Gastrocnemius medialis (tissue), 4 donors: ENCODE data around the gene CHRNA4.

Source experiments
- POLR2A ChIP-seq, 2 donors: fragments of 450-650 bp; IDR thresholded peaks; one replicate each; pipeline ENCODE4 v1.6.1; 2017; ENCODE audit warnings: antibody characterized with exemption in 2 of 2, mild to moderate bottlenecking in 2 of 2, moderate library complexity in 2 of 2
- TF ChIP-seq, protein P1 (sequence below), 5 experiments: fragments of 450-650 bp in 3 of 5; fragments of 200-600 bp in 2 of 5; sonication (generic) in 2 of 5; IDR thresholded peaks in 4 of 5; conservative IDR thresholded peaks in 1 of 5; 1 replicate in 4 of 5; 2 replicates in 1 of 5; pipeline ENCODE4 v1.5.1; 2016 to 2019; ENCODE audit warnings: antibody characterized with exemption in 5 of 5, mild to moderate bottlenecking in 3 of 5, moderate library complexity in 3 of 5

DNA sequence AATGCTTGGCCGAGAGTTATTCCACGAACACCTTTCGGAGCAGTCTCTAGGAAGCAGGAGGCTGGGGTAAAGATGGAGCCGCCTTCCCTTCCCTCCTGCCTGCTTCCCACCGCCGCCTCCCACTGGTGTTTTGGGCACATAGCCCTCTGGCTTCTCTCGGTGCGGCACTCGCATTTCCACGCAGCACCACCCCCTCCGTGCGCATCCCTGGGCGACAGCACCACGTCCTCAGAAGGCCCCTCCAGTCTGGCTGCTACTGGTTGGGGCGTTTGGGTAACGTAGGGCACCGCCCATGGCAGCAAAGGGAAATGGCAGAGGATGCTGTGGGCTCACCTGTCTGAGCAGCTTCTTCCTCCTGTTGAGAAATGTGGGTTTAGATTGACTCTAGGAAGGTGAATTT is 65.7 kb downstream of the CHRNA4 start:
- TF ChIP-seq, protein P1, sequence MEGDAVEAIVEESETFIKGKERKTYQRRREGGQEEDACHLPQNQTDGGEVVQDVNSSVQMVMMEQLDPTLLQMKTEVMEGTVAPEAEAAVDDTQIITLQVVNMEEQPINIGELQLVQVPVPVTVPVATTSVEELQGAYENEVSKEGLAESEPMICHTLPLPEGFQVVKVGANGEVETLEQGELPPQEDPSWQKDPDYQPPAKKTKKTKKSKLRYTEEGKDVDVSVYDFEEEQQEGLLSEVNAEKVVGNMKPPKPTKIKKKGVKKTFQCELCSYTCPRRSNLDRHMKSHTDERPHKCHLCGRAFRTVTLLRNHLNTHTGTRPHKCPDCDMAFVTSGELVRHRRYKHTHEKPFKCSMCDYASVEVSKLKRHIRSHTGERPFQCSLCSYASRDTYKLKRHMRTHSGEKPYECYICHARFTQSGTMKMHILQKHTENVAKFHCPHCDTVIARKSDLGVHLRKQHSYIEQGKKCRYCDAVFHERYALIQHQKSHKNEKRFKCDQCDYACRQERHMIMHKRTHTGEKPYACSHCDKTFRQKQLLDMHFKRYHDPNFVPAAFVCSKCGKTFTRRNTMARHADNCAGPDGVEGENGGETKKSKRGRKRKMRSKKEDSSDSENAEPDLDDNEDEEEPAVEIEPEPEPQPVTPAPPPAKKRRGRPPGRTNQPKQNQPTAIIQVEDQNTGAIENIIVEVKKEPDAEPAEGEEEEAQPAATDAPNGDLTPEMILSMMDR (IDR thresholded peaks at IDR 0.05 in 4 of 5, conservative IDR thresholded peaks at IDR 0.05 in 1 of 5) = no peak
- no peak for TF ChIP-seq POLR2A (IDR thresholded peaks at IDR 0.05)
